GM19025 (cell line): ENCODE results near the gene AQP12A.

Source experiments
- ATAC-seq: cut with Tn5 transposase; IDR thresholded peaks from one replicate; pipeline ENCODE4 v1.9.1; 2021; ENCODE audit warnings: mild to moderate bottlenecking, low read depth, moderate library complexity; ENCODE audit not compliant: unreplicated experiment

The AQP12A gene

DNA sequence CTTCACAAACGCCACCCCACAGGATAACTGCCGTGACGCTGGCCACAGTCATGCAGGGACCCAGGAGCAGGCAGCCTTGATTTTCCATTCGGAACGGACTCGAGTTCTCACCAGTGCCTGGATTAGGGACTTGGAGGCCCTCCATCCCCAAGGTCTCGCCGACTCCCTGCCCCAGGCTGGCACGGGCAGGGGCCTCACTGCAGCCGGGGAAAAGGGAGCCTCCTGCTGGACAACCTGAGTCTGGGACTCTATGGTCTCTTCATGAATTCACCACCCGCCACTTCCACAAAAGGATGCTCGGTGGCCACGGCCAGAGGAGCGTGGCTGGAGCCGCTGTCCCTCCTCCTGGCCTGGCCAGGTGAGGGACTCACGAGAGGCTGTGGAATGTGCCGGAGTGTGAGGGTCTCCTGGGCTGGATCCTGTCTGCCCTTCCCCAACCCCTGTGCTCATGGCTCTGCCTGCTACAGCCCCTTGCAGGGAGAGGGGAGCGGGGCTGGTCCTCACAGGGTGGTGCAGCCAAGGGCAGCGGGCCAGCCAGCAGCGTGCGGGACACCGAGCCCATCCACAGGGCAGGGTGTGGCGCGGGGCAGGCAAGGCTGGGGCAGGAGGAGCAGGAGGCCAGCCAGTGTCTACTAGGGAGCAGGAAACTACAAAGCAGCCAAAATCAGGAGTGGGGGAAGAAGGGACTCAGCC, 42.3 kb downstream of the AQP12A start:
- no peak for ATAC-seq

DNA sequence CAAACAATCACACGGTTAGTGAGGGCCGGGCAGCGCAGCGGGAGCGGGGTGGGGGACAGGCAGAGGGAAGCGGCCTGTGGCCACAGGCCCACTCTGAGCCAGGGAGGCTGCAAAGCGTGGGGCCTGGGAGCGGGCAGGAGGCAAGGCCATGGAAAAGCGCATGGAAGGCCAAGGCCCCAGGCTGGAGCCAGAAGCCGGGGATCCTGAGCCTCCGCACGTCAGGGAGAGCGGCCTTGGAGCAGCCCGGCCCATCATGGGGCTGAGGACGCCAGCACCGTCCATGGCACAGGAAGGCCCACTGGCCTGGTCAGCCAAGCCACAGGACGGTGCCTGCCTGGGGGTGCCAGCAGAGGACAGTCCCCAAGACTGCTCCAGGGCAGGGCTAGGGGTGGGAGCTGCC, 43.1 kb downstream of the AQP12A start:
- ATAC-seq: no peak

DNA sequence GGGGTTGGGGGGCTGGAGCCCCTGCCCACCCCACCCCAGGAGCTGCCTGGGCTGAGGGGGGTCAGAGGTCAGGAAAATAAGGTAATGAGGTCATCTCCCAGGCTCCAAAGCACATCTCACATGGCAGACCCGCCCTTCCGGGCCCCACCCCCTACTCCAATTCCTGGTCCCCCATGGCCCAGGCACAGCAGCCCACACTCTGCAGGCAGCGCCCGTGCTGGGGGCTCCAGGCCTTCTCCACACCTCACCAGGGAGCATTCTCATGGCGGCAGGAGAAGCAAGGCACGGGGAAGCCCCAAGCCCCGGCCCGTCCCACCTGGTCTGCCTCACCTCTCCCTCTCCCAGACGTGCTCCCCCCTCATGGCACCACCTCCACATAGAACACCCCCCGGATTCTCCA, 43.8 kb downstream of the AQP12A start:
- no peak for ATAC-seq

DNA sequence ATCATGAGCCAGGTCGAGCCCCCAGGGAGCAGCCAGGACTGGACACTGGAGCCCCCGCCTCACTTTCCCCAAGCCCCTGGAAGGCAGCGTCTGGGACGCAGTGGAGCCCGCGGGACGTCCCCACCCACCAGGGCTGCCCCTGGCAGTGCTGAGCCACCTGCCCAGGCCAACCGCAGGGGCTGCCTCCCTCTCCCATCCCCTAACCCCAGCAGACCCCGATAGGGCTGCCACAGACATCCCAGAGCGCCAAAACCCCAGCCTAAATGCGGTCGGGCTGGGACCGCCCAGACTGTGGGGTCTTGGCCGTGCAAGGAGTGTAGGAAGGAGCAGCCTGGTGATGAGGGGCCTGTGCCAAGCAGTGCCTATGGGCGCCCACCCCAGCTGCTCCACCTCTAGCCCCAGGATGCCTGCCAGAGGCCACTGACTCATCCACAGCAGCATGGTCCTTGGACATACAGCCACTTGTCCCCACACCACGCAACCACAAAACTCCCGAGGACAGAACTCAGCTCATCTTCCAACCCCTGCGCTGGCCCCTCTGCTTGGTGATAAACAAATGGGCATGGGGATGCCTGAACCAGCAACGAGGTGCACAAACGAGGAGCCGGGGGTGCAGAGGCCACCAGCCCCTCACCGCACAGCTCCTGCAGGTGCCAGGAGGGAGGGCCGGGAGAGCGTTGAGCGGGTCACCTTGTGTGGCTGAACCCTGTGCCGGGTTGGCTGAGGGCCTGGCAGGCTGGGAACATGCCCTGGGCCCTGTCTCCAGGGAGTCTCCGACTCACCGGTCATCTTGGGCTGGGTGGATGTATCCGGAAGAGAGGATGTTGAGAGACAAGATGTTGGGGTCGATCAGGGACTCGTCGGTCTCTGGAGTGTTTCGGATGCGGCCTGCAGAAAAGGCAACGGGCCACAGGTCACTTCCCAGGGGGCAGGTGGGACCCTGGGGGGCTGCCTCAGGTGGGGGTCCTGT, 44.9 kb downstream of the AQP12A start:
- ATAC-seq: no peak

DNA sequence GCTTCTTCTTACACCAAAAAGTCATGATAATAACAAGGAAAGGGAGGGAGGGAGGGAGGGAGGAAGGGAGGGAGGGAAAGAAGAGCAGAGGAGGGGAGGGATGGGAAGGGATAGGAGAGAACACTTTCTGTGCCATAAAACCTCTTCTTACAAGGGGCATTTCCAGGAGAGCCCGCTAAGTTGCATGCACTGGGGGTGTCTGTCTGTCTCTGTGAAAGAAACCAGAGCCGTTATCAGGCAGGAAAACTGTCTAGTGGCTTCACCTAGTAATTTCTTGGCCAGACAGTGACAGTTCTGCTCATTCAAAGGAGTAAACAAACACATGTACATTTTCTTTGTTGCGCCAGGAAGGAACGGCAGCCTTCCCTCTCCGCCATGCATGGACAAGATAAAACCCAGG, 45.8 kb downstream of the AQP12A start:
- no peak for ATAC-seq

DNA sequence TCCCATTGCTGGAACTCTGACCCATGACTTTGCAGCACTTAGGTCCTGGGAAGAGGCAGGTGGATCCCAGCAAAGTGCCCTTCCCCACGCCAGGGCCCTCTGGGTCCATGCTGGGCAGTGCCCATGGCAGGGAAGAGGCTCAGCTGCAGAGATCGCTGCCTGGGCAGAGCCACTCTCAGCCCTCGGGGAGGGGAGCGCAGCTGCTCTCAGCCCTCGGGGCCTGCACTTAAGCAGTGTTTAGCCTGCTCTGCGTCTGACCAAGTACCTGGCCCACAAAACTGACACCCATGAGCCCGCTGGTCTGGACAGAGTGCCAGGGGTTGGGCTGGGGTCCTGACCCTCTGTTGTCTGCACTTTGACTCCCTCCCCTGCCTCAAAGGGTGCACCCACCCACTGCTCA, 46.3 kb downstream of the AQP12A start:
- ATAC-seq: no peak

DNA sequence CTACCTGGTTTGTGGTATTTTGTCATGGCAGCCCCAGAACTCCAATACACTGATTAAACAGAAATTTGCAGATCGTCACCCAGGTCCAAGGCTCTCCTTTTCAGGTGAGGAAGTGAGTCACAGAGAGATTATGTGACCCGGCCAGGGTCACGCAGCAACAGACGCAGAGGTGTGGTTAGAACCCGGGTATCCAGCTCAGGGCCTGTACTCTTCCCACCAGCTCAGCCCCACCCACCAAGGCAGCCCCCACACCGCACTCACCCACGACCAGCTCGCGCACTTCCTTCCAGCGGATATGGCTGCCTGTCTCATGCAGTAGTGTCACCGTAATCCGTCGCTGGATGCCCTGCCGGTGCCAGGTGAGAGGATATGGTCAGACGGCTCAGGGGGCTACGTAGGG, 48.1 kb downstream of the AQP12A start:
- no peak for ATAC-seq

DNA sequence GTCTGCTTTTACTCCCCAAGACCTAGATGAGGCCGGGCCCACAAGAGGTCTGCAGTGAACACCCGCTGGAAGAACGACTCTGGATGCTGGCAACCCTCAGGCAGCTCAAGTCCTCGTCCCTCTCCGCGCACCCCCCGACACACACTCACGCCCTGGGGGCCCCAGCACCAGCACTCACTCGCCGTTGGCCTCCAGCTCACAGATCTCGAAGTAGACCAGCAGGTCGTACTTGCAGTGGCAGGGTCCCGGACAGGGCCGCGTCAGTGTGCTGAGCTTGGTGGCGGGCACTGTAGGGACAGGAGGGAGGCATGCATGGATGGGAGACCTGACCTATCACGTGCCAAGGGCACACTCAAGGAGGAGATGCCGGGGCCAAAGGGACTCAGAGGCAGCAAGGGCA, 49.4 kb downstream of the AQP12A start:
- no peak for ATAC-seq

DNA sequence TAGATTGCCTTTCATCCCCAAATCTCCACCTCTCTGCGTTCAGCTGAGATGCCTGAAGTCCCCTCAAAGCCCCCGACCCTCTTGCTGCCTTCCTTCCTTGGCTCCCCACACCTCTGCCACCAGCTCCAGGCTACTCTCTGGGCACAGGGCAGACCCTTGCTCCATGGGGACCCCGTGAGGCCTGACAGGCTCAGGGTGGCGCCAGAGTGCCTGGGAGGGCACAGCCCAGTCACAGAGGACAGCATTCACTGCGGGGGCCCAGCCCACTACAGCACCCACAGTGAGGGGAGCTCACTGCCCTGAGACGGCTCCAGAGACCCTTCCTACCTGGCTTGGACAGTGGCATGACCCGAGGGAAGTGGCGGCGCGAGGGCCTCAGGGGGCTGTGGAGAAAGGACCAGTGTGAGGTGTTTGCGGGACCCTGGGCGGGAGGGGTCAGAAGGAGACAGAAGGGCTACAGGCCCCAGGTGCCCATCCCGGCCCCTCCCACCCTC, 51.0 kb downstream of the AQP12A start:
- ATAC-seq: no peak

DNA sequence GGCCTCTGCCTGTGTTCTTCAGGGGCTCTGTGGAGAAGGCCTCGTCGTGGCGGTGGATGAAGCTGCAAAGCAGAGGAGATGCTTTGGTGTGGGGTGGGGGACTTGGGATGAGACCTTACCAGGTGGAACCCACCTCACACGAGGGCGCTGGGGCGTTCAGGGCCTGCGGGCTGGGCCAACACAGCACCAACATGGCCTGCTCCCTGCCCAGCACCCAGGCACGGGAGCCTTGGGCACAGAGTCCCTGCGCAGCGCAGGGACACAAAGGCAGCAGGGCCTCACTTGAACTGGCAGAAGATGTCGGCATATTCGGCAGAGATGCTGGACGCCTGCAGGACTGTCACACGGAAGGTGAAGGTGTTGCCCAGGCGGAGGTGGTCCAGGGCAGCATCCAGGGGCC, 53.8 kb downstream of the AQP12A start:
- no peak for ATAC-seq

DNA sequence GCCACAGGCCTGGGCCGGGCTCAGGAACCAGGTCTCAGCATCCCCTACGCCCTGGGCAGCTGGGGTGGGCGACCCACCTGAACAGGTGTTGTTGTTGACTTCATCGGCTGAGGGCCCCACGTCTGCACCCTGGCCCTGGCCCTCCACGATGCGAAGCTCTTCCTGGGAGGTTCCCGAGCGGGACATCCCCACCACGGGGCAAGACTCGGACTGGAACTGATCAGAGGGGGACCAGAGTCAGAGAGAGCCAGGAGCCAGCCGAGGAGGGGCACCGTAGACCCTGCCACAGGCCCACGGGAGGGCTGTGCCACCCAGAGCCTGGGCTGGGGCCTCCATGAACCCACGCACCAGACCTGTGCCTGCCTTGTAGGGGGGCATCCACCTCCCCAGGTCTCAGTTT, 54.3 kb downstream of the AQP12A start:
- ATAC-seq: no peak

DNA sequence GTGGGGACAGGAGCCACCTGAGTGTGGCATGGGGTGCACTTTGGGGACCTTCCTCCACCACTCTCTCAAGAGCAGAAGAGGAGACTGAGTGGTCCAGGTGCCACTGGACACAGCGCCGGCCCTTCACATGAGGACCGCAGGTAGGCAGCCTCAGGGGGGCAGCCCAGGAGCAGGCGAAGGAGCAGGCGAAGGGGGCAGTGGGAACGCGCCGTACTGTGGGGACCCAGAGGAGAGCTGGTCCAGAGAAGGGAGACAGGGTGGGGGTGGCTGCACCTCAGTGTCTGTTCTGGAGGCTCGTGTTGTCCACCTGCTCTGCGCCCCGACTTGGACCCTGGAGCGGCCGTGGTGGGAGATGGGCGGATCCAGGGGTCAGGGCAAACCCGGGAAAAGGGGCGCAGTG, 55.0 kb downstream of the AQP12A start:
- no peak for ATAC-seq

DNA sequence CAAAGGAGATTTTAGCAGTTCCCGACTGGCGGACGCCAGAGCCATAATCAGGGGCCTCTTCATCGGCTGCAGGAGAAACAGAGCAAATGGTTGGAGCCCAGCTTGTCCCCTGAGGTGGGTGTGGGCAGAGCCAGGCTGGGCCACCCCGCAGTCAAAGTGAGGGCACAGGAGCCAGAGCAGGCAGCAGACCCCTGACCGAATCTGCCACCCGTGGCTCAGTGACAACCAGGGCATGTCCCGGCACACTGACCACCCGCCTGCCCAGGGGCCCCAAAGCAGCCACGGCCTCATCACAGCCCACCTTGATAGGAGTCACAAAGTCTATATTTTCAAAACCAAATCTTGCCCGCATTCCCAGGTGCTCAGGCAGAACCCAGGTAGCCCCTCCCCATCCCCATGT, 55.6 kb downstream of the AQP12A start:
- ATAC-seq: no peak
